GM18858 (cell line): ENCODE measurements around the gene LRP1B.
"Not testable (repeated sequence)": the region's sequence is repeated elsewhere in the genome, so short reads cannot be mapped to it uniquely, and the experiment has no call there.

Experiments used
- ATAC-seq: cut with Tn5 transposase; IDR thresholded peaks from one replicate; pipeline ENCODE4 v1.9.1; 2021; ENCODE audit not compliant: unreplicated experiment

LRP1B gene

GRCh38 chr2:141199711-141200110 lies 931.1 kb downstream of the LRP1B start:
- no peak for ATAC-seq

GRCh38 chr2:141195087-141195486 lies 935.7 kb downstream of the LRP1B start:
- no peak for ATAC-seq

GRCh38 chr2:141187075-141187439 lies 943.8 kb downstream of the LRP1B start:
- ATAC-seq: no peak

GRCh38 chr2:141186413-141187074 lies 944.3 kb downstream of the LRP1B start:
- ATAC-seq: no peak

GRCh38 chr2:141182246-141182645 lies 948.6 kb downstream of the LRP1B start:
- ATAC-seq: no peak

- ATAC-seq: not testable (repeated sequence)
Measured at GRCh38 chr2:141169117-141169516, 961.7 kb downstream of the LRP1B start.

- ATAC-seq: no peak
Measured at GRCh38 chr2:141162314-141162713, 968.5 kb downstream of the LRP1B start.

GRCh38 chr2:141151611-141152286 lies 979.1 kb downstream of the LRP1B start:
- no peak for ATAC-seq

- no peak for ATAC-seq
Measured at GRCh38 chr2:141142025-141142424, 988.8 kb downstream of the LRP1B start.

- ATAC-seq: no peak
Measured at GRCh38 chr2:141137122-141137693, 993.6 kb downstream of the LRP1B start.

- no peak for ATAC-seq
Measured at GRCh38 chr2:141133883-141134282, 996.9 kb downstream of the LRP1B start.

- no peak for ATAC-seq
Measured at GRCh38 chr2:141125432-141125831, 1005.4 kb downstream of the LRP1B start.

- ATAC-seq: no peak
Measured at GRCh38 chr2:141118836-141119235, 1012.0 kb downstream of the LRP1B start.

GRCh38 chr2:141113301-141113700 lies 1017.5 kb downstream of the LRP1B start:
- ATAC-seq: no peak

GRCh38 chr2:141109633-141110032 lies 1021.2 kb downstream of the LRP1B start:
- ATAC-seq: no peak

GRCh38 chr2:141105763-141106162 lies 1025.1 kb downstream of the LRP1B start:
- ATAC-seq: no peak

- no peak for ATAC-seq
Measured at GRCh38 chr2:141103216-141103615, 1027.6 kb downstream of the LRP1B start.

GRCh38 chr2:141079231-141079630 lies 1051.6 kb downstream of the LRP1B start:
- no peak for ATAC-seq

GRCh38 chr2:141075753-141076152 lies 1055.1 kb downstream of the LRP1B start:
- no peak for ATAC-seq

- ATAC-seq: no peak
Measured at GRCh38 chr2:141068053-141068682, 1062.6 kb downstream of the LRP1B start.

- no peak for ATAC-seq
Measured at GRCh38 chr2:141065042-141065441, 1065.8 kb downstream of the LRP1B start.

GRCh38 chr2:141063406-141063805 lies 1067.4 kb downstream of the LRP1B start:
- ATAC-seq: no peak
